HEK293T (cell line): ENCODE results near the gene ARID4B.

Source experiments
- ARNT ChIP-seq: fragments of 450-650 bp; IDR thresholded peaks from 2 replicates; pipeline ENCODE4 v1.6.1; 2017; ENCODE audit warnings: mild to moderate bottlenecking
- BHLHE40 ChIP-seq: fragments of 450-650 bp; IDR thresholded peaks from 2 replicates; pipeline ENCODE4 v1.6.1; 2016; ENCODE audit warnings: mild to moderate bottlenecking, moderate library complexity, borderline replicate concordance
- FOXA1 ChIP-seq: fragments of 450-650 bp; IDR thresholded peaks from 2 replicates; pipeline ENCODE4 v1.6.1; 2016; ENCODE audit warnings: mild to moderate bottlenecking
- LEF1 ChIP-seq: fragments of 450-650 bp; IDR thresholded peaks from 2 replicates; pipeline ENCODE4 v1.6.1; 2017; ENCODE audit warnings: mild to moderate bottlenecking, borderline replicate concordance
- SP1 ChIP-seq: fragments of 450-650 bp; IDR thresholded peaks from 2 replicates; pipeline ENCODE4 v1.6.1; 2017
- TARDBP ChIP-seq: fragments of 450-650 bp; IDR thresholded peaks from 2 replicates; pipeline ENCODE4 v1.6.1; 2016

- TF ChIP-seq FOXA1 (no peak), BHLHE40 (no peak), TARDBP (no peak), LEF1 (no peak), ARNT (no peak), SP1 (no peak)
These were observed 25.8 kb downstream of the ARID4B start for GRCh38 chr1:235302143-235302542.
